Measurements from ENCODE around the gene ACTMAP. TPM values are rescaled to one million over a fixed set of nuclear protein-coding genes. Genes with fewer than 3 reads are reported as not detected.

ACTMAP gene
- total RNA-seq, 2 donors from 2014 or later: 3.7 to 5.3 TPM

- H3K4me1 ChIP-seq: peaks cover 0 to 15% of the 10 kb centered on the region in 2 donors
- H3K4me3 ChIP-seq: no peak overlapping the region
- no peak overlapping the region for H3K27ac ChIP-seq
- H3K9me3 ChIP-seq: no peaks in the 10 kb centered on the region
- peaks cover 69% of the 10 kb centered on the region for H3K36me3 ChIP-seq
- no peak for DNase-seq (ENCODE audit: low spot score)
- TF ChIP-seq CTCF (IDR thresholded peaks at IDR 0.05): no peak
- no peaks in the 10 kb centered on the region for H3K27me3 ChIP-seq
Observed at GRCh38 chr19:40758491-40758890, 8.2 kb upstream of the ACTMAP start.

GRCh38 chr19:40756502-40757110, 6.3 kb upstream of the ACTMAP start:
- no peak overlapping the region for H3K4me3 ChIP-seq
- H3K4me1 ChIP-seq: peaks cover 0 to 30% of the 10 kb centered on the region in 2 donors
- peaks cover 51% of the 10 kb centered on the region for H3K36me3 ChIP-seq
- no peak overlapping the region for H3K27ac ChIP-seq
- H3K9me3 ChIP-seq: no peaks in the 10 kb centered on the region
- TF ChIP-seq CTCF (IDR thresholded peaks at IDR 0.05): no peak
- H3K27me3 ChIP-seq: no peaks in the 10 kb centered on the region
- DNase-seq (ENCODE audit: low spot score): no peak

GRCh38 chr19:40755791-40756190, 5.5 kb upstream of the ACTMAP start:
- DNase-seq (ENCODE audit: low spot score): no peak
- Histone ChIP-seq H3K4me1 (peaks cover 0 to 33% of the 10 kb centered on the region in 2 donors), H3K4me3 (no peak overlapping the region), H3K27ac (no peak overlapping the region), H3K27me3 (no peaks in the 10 kb centered on the region), H3K36me3 (peaks cover 45% of the 10 kb centered on the region), H3K9me3 (no peaks in the 10 kb centered on the region)
- no peak for TF ChIP-seq CTCF (IDR thresholded peaks at IDR 0.05)

GRCh38 chr19:40755248-40755624, 5.0 kb upstream of the ACTMAP start:
- no peak for TF ChIP-seq CTCF (IDR thresholded peaks at IDR 0.05)
- Histone ChIP-seq H3K36me3 (peaks cover 40% of the 10 kb centered on the region), H3K27ac (no peak overlapping the region), H3K27me3 (no peaks in the 10 kb centered on the region), H3K4me1 (peaks cover 0 to 33% of the 10 kb centered on the region in 2 donors), H3K9me3 (no peaks in the 10 kb centered on the region), H3K4me3 (no peak overlapping the region)
- no peak for DNase-seq (ENCODE audit: low spot score)

GRCh38 chr19:40754611-40755247, 4.5 kb upstream of the ACTMAP start:
- Histone ChIP-seq H3K27me3 (no peaks in the 10 kb centered on the region), H3K27ac (no peak overlapping the region), H3K36me3 (peaks cover 35% of the 10 kb centered on the region), H3K4me1 (peaks cover 0 to 37% of the 10 kb centered on the region in 2 donors), H3K4me3 (no peak overlapping the region), H3K9me3 (no peaks in the 10 kb centered on the region)
- TF ChIP-seq CTCF (IDR thresholded peaks at IDR 0.05): no peak
- no peak for DNase-seq (ENCODE audit: low spot score)

Measured in right atrium auricular region (tissue), 2 donors.